Activated T-helper 2 cell treated with anti-CD3 and anti-CD28 coated beads, Interferon-gamma antibody, Interleukin-2, Interleukin-4, amounts not matched to agents 10 μg/mL and 5 μg/mL and 100 μg/mL, durations not matched to agents 14 hours and 24 hours and 36 hours (primary cell): ENCODE results near the gene SLC45A2. TPM values are rescaled to one million over a fixed set of nuclear protein-coding genes. Genes with fewer than 3 reads are reported as not detected.
A peak's percentile ranks its signal among the peaks of the same experiment; 100 is the strongest.
"Not testable (repeated sequence)": the region's sequence is repeated elsewhere in the genome, so short reads cannot be mapped to it uniquely, and the experiment has no call there.

Experiments
- DNase-seq: peaks from one replicate; pipeline ENCODE4 v3.0.0; 2021; ENCODE audit warnings: low spot score
- H3K27ac Mint-ChIP-seq: one replicate; pipeline ENCODE4 v1.8.0; 2021; ENCODE audit warnings: mixed read lengths
- H3K27me3 Mint-ChIP-seq: one replicate; pipeline ENCODE4 v1.8.0; 2021; ENCODE audit warnings: low read depth, mixed read lengths
- H3K36me3 Mint-ChIP-seq: one replicate; pipeline ENCODE4 v1.8.0; 2021; ENCODE audit warnings: low read depth, mixed read lengths
- H3K4me1 Mint-ChIP-seq: one replicate; pipeline ENCODE4 v1.8.0; 2021; ENCODE audit warnings: low read depth, mixed read lengths
- H3K4me3 Mint-ChIP-seq: one replicate; pipeline ENCODE4 v1.8.0; 2021; ENCODE audit warnings: low read depth, mild to moderate bottlenecking, moderate library complexity, mixed read lengths
- H3K9me3 Mint-ChIP-seq: one replicate; pipeline ENCODE4 v1.8.0; 2021; ENCODE audit warnings: mixed read lengths
- intact Hi-C: fragments of 100-400 bp; cut with micrococcal nuclease; formaldehyde crosslinking; loops from one replicate; pipeline ENCODE4 v1.15.1; 2023
- total RNA-seq: library from RNA; stranded (reverse); gene quantifications from 2 replicates; pipeline ENCODE4 v1.2.3, GENCODE V29; 2022

The SLC45A2 gene
- total RNA-seq, 1 donor from 2014 or later = not detected

DNA sequence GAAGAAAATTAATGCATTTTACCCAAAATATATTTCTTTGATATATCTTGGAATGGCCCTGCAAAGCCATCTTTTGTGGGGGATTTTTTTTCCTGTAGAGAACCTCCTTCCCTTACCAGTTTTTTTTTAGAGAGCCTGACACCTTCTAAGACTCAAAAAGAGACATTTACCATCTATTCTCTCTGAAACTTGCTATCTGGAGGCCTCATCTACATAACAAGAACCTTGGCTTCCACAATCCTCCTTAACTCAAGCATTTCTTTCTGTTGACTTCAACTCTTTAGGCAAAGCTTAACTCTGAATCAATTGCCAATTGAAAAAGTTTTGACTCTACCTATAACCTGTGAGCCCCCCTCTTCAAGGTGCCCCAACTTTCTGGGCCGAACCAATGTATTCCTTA lies 6.2 kb downstream of the SLC45A2 start:
- Mint-ChIP-seq H3K9me3 (no peaks in the 10 kb centered on the region), H3K4me3 (no peak overlapping the region), H3K4me1 (peaks cover 4% of the 10 kb centered on the region), H3K27me3 (no peaks in the 10 kb centered on the region), H3K27ac (no peak overlapping the region), H3K36me3 (no peaks in the 10 kb centered on the region)
- DNase-seq = no peak
- intact Hi-C loops = no loop called here

DNA sequence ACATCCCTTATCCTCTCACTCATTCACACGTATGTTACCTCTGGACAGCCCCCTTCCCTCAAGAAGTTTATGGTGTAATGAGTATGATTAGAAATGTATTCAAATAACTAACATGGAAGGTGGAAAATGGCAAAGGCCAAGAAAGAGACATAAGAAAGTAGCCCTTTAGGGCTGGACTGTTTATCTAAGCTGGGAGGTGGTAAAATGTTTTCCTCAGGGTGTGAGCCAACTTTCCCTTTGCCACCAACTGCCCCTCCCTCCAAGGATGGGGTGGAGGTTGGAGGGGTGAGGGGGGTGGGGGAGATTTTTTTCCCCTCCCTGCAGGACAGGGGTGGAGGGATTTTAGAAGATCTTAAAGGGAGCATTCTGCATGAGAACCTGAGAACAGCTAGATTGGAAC lies 8.2 kb downstream of the SLC45A2 start:
- H3K9me3 Mint-ChIP-seq = no peaks in the 10 kb centered on the region
- no peaks in the 10 kb centered on the region for H3K27me3 Mint-ChIP-seq
- intact Hi-C loops = no loop called here
- DNase-seq = no peak
- no peaks in the 10 kb centered on the region for H3K36me3 Mint-ChIP-seq
- H3K4me3 Mint-ChIP-seq = no peak overlapping the region
- no peak overlapping the region for H3K27ac Mint-ChIP-seq
- H3K4me1 Mint-ChIP-seq = peaks cover 15% of the 10 kb centered on the region

DNA sequence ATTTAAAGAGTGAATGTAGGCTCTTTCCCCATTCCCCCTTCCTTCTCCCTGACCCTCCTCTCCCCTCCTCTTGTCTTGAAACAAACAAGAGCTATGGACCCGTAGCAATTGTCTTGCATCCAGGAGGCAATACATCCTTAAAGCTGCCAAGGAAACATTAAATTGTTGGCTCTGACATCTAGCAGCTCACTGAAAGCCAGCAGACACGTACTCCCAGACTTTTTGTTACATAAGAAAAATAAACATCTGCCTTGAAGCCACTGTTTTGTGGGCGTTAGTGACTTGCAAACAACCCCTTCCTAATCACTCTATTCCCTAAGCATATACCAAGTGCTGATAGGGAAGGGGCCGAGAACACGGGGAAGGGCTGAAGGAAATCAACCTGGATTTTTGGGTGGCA lies 8.6 kb downstream of the SLC45A2 start:
- no peak for DNase-seq
- H3K27ac Mint-ChIP-seq = no peak overlapping the region
- no peaks in the 10 kb centered on the region for H3K36me3 Mint-ChIP-seq
- no peaks in the 10 kb centered on the region for H3K27me3 Mint-ChIP-seq
- intact Hi-C loops = no loop called here
- H3K4me3 Mint-ChIP-seq = no peak overlapping the region
- no peaks in the 10 kb centered on the region for H3K9me3 Mint-ChIP-seq
- peaks cover 15% of the 10 kb centered on the region for H3K4me1 Mint-ChIP-seq

DNA sequence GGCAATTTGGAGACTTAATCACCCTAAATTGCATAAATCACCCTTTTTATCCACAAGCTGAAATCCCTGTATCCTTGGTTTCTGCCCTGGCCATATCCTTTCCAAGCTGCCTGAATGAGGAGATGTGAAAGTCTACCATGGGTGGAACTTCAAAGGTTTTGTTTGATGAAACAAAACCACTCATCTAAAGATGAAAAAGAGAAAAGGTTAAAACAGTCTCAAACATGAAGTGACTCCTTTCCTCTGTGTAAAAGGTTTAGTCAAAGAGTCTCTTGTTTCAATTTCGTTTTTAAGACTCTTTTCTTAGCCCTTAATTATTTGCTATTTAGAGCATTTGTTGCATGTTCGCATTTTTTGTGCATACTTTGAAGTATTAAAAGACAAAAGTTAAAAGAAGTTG lies 11.2 kb downstream of the SLC45A2 start:
- Mint-ChIP-seq H3K27me3 (no peaks in the 10 kb centered on the region), H3K4me3 (peak overlapping the region; percentile 23), H3K36me3 (no peaks in the 10 kb centered on the region), H3K9me3 (no peaks in the 10 kb centered on the region), H3K27ac (no peak overlapping the region), H3K4me1 (peaks cover 20% of the 10 kb centered on the region)
- intact Hi-C loops = loop anchor here (1.0 kb wide), 1 partner anchor 8 kb away; no protein-coding TSS in a partner anchor
- DNase-seq = no peak

DNA sequence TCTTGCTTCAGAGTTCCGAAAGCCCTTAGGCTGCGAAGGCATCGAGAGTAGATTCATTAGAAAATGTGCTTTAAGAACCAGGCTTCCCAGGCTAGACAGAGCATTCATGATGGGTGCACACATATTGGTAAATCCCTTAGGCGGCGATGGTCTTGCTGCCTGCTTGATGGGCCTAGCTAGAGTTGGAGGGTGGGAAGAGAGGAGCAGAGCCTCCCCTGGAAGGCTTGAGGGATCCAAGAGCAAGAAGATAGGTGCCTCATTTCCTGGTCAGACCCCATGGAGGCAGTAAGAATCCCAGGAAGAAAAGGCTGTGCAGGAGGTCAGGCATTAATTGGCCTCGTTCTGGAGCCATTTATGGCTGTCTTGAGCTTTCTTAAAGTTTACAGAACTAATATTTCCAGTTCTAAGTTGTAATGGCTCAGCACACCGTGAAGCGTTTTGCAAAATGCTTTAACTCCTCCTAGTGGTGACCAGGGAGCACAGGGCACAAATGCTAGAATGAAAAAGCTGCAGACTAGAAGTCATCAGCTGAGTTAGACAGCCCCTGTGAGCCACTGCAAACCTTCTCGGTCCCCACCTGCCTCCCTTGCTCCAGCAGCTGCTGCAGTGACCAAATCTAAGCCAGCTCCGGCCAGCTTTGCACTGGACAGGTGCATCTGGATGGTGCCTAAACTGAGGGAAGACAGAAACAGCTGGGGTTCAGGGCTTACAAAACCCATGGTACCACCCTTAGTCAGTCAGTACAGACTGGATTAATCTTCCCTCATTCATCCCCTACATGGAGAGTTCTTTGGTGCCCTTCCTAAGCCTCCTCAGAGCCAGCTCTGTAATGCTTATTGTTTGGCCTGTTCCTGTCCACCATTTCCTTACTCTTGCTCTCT lies 14.7 kb downstream of the SLC45A2 start:
- no peak for DNase-seq
- peaks cover 42% of the 10 kb centered on the region for H3K4me1 Mint-ChIP-seq
- H3K36me3 Mint-ChIP-seq = no peaks in the 10 kb centered on the region
- intact Hi-C loops = loop anchor here (1.0 to 2.0 kb wide), 2 partner anchors 33 to 534 kb away; partner anchors contain the start of gene RXFP3
- H3K27ac Mint-ChIP-seq = no peak overlapping the region
- no peaks in the 10 kb centered on the region for H3K27me3 Mint-ChIP-seq
- H3K9me3 Mint-ChIP-seq = no peaks in the 10 kb centered on the region
- H3K4me3 Mint-ChIP-seq = no peak overlapping the region

DNA sequence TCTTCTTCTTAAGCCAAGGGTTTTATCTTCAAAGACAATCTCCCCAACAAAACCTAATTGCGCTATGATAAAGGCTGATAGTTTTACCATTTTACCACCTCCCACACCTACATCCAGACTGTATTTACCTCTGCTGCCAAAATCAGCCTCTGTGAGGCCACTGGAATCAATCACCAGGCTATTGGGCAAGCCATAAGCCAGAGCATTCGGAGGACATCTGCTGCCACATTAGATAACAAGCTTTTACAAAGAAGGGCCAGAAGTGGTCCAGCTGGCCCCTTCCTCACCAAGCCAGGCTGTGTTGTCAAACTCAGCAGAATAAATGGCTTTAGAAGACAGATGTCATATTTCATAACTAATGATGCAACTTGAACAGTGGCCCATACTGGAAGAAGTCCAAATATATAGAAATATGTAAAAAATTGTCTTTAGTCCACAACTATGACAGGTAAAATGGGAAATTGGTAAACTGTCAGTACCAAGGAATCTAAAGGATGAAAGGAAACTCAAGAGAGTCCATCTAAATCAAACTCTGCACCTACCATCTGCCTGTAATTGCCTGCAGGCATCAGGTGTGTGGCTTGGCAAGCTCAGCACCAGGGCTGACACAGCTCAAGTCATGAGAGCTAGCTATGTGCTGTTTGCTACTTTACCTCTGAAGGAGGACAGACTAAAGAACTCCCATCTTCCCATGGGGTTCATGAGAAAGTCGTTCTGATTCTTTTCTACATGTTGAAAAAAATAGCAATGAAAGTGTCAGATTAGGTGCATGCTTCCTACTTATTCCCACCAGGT lies 16.1 kb downstream of the SLC45A2 start:
- no peak for DNase-seq
- no peaks in the 10 kb centered on the region for H3K36me3 Mint-ChIP-seq
- H3K27ac Mint-ChIP-seq = no peak overlapping the region
- no peak overlapping the region for H3K4me3 Mint-ChIP-seq
- intact Hi-C loops = loop anchor here (1.0 to 2.0 kb wide), 2 partner anchors 32 to 532 kb away; partner anchors contain the start of gene RXFP3
- H3K27me3 Mint-ChIP-seq = no peaks in the 10 kb centered on the region
- H3K9me3 Mint-ChIP-seq = no peaks in the 10 kb centered on the region
- H3K4me1 Mint-ChIP-seq = peaks cover 48% of the 10 kb centered on the region

DNA sequence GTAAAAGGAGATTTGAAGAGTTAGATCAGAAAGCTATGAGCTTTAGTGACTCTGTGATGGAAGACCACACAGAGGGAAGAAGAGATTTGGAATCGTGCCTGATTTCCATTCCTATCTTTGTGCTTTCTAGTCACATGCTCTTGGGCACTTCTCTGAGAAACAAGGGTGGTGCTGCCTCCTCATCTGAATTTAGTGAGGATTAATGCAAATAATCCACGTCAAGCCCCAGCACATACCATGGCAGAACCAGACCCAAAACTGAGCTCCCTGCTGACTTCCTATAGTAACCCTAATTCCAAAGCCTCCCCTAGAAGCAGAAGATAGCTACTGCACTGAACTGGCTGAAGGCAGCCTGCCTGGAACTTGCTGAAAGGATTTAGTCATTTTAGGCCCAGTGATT lies 17.7 kb downstream of the SLC45A2 start:
- H3K27me3 Mint-ChIP-seq = peaks cover 3% of the 10 kb centered on the region
- intact Hi-C loops = no loop called here
- H3K9me3 Mint-ChIP-seq = no peaks in the 10 kb centered on the region
- H3K36me3 Mint-ChIP-seq = no peaks in the 10 kb centered on the region
- H3K27ac Mint-ChIP-seq = no peak overlapping the region
- H3K4me3 Mint-ChIP-seq = no peak overlapping the region
- H3K4me1 Mint-ChIP-seq = peaks cover 36% of the 10 kb centered on the region
- no peak for DNase-seq

DNA sequence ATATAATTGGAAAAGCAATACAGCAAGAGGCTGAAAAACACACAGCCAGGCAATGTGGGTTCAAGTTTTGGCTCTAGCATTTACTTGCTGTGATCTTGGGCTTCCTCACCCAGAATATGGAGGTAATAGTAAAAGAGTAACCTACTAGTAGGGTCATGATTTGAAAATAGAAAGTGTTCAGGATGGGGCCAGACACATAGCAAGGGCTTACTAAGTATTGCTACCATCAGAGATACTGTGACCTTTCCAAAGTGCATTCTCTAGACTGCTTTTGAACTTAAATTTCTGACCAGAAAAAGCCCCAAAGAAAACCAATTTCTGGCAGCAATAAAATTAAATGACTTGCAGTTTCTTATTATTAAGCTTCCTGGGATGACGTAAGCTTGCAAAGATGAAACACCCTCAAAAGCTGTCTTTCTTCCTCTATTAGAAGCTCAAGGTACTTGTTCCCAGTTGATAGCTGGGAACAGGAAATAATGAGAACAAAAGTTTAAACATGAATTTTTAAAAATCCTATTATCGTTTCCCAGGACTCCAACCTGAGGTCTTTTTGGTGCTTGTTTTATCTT lies 20.3 kb downstream of the SLC45A2 start:
- Mint-ChIP-seq H3K4me1 (peaks cover 34% of the 10 kb centered on the region), H3K4me3 (peak overlapping the region; percentile 4), H3K27ac (no peak overlapping the region), H3K36me3 (no peaks in the 10 kb centered on the region), H3K27me3 (peaks cover 18% of the 10 kb centered on the region), H3K9me3 (no peaks in the 10 kb centered on the region)
- intact Hi-C loops = loop anchor here (2.0 kb wide), 2 partner anchors 45 to 523 kb away; partner anchors contain the start of genes AMACR and TARS1
- DNase-seq = no peak

DNA sequence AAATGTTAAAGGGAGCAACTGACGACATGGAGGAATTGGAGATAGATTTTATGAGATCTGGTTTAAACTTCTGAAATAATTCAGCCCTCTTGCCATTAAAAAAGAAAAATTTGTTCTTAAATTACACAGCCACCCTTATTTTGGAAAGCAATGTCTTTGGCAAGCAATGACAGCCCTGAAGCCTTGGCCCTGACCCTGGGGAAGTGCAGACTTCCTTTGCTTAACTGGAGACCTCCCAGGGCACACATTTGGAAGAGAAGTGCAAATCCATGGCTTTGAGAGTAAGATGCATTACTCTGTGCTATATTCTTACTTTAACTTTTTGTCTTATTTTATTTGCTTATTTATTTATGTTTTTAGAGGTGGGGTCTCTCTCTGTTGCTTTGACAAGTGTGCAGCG lies 26.3 kb downstream of the SLC45A2 start:
- no peaks in the 10 kb centered on the region for H3K36me3 Mint-ChIP-seq
- no peak for DNase-seq
- peaks cover 40% of the 10 kb centered on the region for H3K27me3 Mint-ChIP-seq
- peaks cover 3% of the 10 kb centered on the region for H3K9me3 Mint-ChIP-seq
- H3K4me1 Mint-ChIP-seq = no peaks in the 10 kb centered on the region
- no peak overlapping the region for H3K4me3 Mint-ChIP-seq
- intact Hi-C loops = no loop called here
- no peak overlapping the region for H3K27ac Mint-ChIP-seq

DNA sequence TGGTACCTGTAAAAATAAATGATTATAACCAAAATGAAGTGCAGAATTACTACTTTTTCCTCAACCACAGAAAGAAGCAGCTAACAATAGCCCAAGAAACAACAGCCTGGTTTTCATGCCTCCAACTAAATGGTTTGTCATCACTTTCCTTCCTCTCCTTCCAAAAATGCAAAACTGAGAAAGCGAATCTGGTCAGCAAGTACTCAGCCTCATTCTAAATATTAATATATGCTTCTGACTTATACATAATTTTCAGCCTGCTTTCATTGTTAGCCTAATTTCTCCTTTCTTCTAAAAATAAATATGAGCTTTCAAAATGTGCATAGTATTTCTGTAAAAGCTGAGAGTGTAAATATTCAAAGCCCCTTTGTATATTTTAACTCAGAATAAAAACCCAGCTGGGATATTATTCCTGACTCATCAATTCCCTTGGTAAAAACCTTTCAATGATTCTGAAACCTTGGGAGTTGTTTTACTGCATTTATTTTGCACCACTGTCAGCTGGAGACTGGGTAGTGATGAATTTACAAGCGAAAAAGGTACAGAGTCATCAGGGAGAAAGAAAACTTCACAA lies 26.8 kb downstream of the SLC45A2 start:
- Mint-ChIP-seq H3K36me3 (no peaks in the 10 kb centered on the region), H3K9me3 (peaks cover 3% of the 10 kb centered on the region), H3K4me3 (no peak overlapping the region)

DNA sequence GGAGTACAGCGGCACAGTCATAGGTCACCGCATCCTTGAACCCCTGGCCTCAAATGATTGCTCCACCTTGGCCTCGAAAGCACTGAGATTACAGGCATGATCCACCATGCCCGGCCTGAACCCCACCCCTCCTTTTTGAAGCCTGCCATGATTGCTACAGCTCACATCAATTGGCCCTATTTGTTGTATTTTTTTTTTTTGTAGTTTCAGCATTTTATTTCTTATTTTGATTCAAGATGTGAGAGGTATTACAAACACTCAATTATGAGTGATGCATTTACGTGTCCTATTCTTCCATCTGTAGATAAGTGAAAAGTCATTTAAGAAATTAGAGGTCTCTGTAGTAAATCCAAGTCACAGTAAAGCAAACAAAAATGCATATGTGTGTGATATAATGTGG lies 32.3 kb downstream of the SLC45A2 start:
- H3K4me3 Mint-ChIP-seq, H3K4me1 Mint-ChIP-seq, intact Hi-C loops, H3K9me3 Mint-ChIP-seq, H3K27ac Mint-ChIP-seq, H3K36me3 Mint-ChIP-seq, DNase-seq, H3K27me3 Mint-ChIP-seq: not testable (repeated sequence)

More for the DNA sequence above, 26.8 kb downstream of the SLC45A2 start:
- peaks cover 40% of the 10 kb centered on the region for H3K27me3 Mint-ChIP-seq
- DNase-seq = no peak
- no peaks in the 10 kb centered on the region for H3K4me1 Mint-ChIP-seq
- H3K27ac Mint-ChIP-seq = no peak overlapping the region
- intact Hi-C loops = no loop called here

DNA sequence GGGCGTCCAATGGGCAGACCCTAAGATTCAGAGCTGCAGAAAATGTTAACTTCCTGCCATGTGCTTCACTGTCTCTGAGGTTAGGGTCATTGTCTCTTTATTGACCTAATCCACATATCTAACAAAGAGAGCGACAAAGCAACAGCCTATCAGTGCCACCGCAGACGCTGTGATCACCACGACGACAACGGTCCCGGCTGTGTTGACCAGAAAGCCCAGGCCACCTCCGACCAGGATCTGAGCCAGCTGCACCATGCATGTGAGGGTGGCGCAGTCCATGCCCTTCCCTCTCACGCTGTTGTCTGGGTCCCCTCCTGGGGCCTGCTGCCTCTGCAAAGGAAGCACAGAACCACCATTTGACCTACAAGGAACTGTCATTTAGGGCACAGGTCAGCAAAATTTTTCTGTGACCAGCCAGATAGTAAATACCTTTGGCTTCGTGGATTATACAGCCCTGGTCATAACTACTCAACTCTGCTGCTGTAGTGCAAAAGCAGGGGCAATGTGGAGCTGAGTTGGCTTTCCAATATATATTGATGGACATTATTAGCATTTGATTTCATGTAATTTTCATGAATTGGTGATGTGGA lies 39.9 kb downstream of the SLC45A2 start:
- no peaks in the 10 kb centered on the region for H3K36me3 Mint-ChIP-seq
- no peak overlapping the region for H3K27ac Mint-ChIP-seq
- H3K4me1 Mint-ChIP-seq = no peaks in the 10 kb centered on the region
- no peaks in the 10 kb centered on the region for H3K9me3 Mint-ChIP-seq
- H3K27me3 Mint-ChIP-seq = peaks cover 29% of the 10 kb centered on the region
- H3K4me3 Mint-ChIP-seq = no peak overlapping the region
- intact Hi-C loops = no loop called here
- DNase-seq = no peak
